Stimulated activated CD8-positive, alpha-beta memory T cell treated with anti-CD3 and anti-CD28 coated beads, Interleukin-7, amount 100 ng/mL, for 1 hour (primary cell): Measurements from ENCODE around the gene DNAJB12.
"Not testable (repeated sequence)": the region's sequence is repeated elsewhere in the genome, so short reads cannot be mapped to it uniquely, and the experiment has no call there.

Experiments used
- DNase-seq, 2 donors: peaks; one replicate each; pipeline ENCODE4 v3.0.0-alpha.2; 2020; ENCODE audit warnings: low read depth in 2 of 2

The DNAJB12 gene

GRCh38 chr10:72316386-72316700 is 38.4 kb downstream of the DNAJB12 start:
- no peak for DNase-seq

GRCh38 chr10:72315611-72316385 is 38.9 kb downstream of the DNAJB12 start:
- DNase-seq: no peak

- DNase-seq: no peak
Observed at GRCh38 chr10:72315054-72315453, 39.7 kb downstream of the DNAJB12 start.

GRCh38 chr10:72314263-72314662 is 40.5 kb downstream of the DNAJB12 start:
- no peak for DNase-seq

GRCh38 chr10:72312865-72313391 is 41.8 kb downstream of the DNAJB12 start:
- no peak for DNase-seq

- DNase-seq: no peak
Observed at GRCh38 chr10:72311667-72312066, 43.1 kb downstream of the DNAJB12 start.

GRCh38 chr10:72310636-72311035 is 44.1 kb downstream of the DNAJB12 start:
- no peak for DNase-seq

- no peak for DNase-seq
Observed at GRCh38 chr10:72310241-72310633, 44.5 kb downstream of the DNAJB12 start.

- no peak for DNase-seq
Observed at GRCh38 chr10:72309290-72310240, 45.2 kb downstream of the DNAJB12 start.

GRCh38 chr10:72308320-72308987 is 46.3 kb downstream of the DNAJB12 start:
- no peak for DNase-seq

GRCh38 chr10:72307711-72308110 is 47.0 kb downstream of the DNAJB12 start:
- not testable (repeated sequence) for DNase-seq

- DNase-seq: no peak
Observed at GRCh38 chr10:72306215-72306760, 48.4 kb downstream of the DNAJB12 start.

GRCh38 chr10:72303424-72304128 is 51.1 kb downstream of the DNAJB12 start:
- DNase-seq: no peak

- DNase-seq: no peak
Observed at GRCh38 chr10:72298592-72299519, 55.9 kb downstream of the DNAJB12 start.

GRCh38 chr10:72297805-72298591 is 56.7 kb downstream of the DNAJB12 start:
- peak; percentile 62 to 73 for DNase-seq

GRCh38 chr10:72297281-72297804 is 57.4 kb downstream of the DNAJB12 start:
- peak; percentile 87 for DNase-seq

GRCh38 chr10:72296829-72297280 is 57.9 kb downstream of the DNAJB12 start:
- not testable (repeated sequence) for DNase-seq

GRCh38 chr10:72295330-72295910 is 59.3 kb downstream of the DNAJB12 start:
- no peak for DNase-seq
